HG03442 (cell line): ENCODE data around the gene NFU1.
"Not testable (repeated sequence)": the region's sequence is repeated elsewhere in the genome, so short reads cannot be mapped to it uniquely, and the experiment has no call there.

Experiments
- ATAC-seq: cut with Tn5 transposase; IDR thresholded peaks from one replicate; pipeline ENCODE4 v1.9.1; 2021; ENCODE audit warnings: mild to moderate bottlenecking, moderate library complexity; ENCODE audit not compliant: unreplicated experiment

NFU1 gene

GRCh38 chr2:69452687-69453086, 15.5 kb upstream of the NFU1 start:
- no peak for ATAC-seq

DNA sequence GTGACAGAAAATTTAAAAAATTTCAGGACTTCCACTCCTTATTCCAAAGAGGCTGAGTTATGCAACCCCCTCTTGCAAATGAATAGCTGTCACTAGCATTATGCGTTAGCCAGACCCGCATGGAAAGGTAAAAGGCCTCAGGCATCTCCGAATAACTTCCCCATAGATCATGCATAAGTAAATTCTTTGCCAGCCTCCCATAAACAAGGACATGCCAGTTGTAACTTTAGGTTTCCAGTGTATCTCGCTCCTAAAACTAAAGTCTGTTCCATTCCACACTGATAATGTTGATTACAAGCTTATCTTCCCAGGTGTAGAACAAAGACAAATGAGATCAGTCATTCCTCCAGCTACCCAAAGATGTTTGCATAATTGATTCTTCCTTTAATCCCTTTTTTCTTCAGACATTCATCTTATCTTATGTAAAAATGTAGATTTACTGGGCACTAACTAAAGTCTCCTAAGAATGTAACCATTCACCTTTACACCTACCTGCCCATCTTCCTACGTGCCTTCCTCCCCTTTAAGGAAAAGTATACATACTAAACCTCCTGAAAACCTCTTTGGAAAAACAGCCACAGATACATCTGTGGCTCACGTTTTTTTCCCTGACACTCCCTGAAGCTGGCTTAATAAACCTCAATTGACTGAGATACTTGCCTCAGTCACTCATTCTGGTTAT, 13.6 kb upstream of the NFU1 start:
- no peak for ATAC-seq

DNA sequence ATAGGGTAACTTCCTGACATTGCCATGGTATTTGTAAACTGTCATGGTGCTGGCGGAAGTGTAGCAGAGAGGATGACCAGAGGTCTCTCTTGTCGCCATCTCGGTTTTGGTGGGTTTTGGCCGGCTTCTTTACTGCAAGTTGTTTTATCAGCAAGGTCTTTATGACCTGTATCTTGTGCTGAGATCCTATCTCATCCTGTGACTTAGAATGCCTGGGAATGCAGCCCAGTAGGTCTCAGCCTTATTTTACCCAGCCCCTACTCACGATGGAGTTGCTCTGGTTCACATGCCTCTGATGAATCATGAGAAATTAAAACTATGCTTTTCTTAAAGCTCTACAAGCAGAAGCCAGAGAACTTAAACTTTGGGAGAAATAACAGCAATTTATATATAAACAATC, 12.7 kb upstream of the NFU1 start:
- ATAC-seq: no peak

GRCh38 chr2:69443673-69444072, 6.4 kb upstream of the NFU1 start:
- ATAC-seq: not testable (repeated sequence)

DNA sequence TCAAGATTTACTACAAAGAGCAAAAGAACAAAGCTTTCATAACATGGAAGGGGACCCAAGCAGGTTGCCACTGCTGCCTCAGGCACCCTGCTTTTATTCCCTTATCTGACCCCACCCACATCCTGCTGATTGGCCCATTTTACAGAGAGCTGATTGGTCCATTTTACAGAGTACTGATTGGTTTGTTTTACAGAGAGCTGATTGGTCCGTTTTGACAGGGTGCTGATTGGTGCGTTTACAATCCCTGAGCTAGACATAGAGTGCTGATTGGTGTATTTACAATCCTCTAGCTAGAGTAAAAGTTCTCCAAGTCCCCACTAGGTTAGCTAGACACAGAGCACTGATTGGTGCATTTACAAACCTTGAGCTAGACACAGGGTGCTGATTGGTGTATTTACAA, 2.3 kb upstream of the NFU1 start:
- not testable (repeated sequence) for ATAC-seq

- ATAC-seq: no peak
These were observed 1.3 kb upstream of the NFU1 start for GRCh38 chr2:69438580-69438979.

- no peak for ATAC-seq
These were observed 518 bp upstream of the NFU1 start for GRCh38 chr2:69437751-69438154.

GRCh38 chr2:69436596-69436937, 668 bp downstream of the NFU1 start:
- no peak for ATAC-seq

- no peak for ATAC-seq
These were observed 2.5 kb downstream of the NFU1 start for GRCh38 chr2:69434753-69435152.

DNA sequence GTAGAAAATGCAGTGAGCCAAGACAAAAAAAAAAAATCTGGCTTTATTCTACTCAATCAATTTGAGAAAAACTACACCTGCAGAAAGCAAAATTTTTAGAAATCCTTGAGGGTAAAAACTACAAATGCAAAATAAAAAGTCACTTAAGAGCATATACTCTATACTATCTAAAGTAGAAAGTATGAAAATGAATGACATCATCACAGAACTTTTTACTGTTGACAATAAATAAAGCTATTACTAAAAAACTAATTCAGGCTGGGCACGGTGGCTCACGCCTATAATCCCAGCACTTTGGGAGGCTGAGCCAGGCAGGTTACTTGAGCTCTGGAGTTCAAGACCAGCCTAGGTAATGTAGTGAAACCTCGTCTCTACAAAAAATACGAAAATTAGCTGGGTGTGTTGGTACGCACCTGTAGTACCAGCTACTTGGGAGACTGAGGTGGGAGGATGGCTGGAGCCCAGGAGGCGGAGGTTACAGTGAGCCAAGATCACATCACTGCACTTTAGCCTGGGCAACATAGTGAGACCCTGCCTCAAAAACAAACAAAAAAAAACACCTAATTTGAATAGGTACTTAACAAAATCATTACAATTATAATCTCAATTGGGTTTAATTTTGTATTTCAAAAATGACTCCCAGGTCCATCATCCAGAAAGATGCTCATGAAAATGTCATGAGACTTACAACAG, 7.6 kb downstream of the NFU1 start:
- no peak for ATAC-seq

GRCh38 chr2:69428981-69429380, 8.3 kb downstream of the NFU1 start:
- ATAC-seq: no peak

DNA sequence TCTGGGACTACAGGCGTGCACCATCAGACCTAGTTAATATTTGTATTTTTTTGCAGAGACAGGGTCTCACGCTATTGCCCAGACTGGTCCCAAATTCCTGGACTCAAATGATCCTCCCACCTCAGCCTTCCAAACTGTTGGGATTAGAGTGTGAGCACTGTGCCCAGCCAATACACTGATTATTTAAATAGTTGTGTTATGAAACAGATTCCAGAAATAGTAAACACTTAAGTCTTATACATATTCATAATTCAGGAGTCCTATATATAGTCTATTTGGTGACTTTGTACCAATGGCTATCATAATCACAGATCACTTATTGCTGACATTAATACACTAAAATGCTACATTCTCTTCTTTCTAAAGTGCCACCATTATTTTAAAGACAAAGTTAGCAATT, 12.8 kb downstream of the NFU1 start:
- ATAC-seq: no peak

GRCh38 chr2:69422198-69422597, 15.0 kb downstream of the NFU1 start:
- ATAC-seq: no peak

DNA sequence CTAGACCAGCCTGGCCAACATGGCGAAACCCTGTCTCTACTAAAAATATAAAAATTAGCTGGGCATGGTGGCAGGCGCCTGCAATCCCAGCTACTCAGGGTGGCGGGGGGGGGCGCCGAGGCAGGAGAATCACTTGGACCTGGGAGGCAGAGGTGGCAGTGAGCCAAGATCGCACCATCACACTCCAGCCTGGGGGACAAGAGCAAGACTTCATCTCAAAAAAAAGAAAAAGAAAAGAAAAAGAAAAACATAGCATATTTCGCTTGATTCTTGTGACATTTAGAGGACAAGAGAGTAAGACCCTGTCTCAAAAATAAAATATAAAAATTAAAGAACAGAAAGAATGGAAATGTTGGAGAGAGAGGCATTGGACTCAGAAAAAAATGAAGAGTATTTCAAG, 18.1 kb downstream of the NFU1 start:
- not testable (repeated sequence) for ATAC-seq

DNA sequence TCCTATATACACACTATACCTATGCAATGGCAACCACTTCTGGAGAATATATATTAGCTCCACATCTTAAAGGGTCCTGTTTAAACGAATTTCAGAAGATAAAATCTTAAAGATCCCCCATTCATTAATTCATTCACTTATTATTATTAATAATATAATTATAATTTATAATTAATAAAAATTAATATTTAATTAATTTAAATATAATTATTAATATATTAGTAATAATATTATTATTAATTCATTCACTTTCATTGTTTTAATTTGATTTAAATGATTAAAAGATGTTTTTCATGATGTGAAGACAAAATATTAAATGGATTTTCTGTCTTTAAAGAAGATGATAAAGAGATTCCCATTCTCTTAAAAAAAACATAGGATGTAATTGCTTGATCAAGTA, 21.1 kb downstream of the NFU1 start:
- ATAC-seq: no peak

GRCh38 chr2:69411120-69411519, 26.1 kb downstream of the NFU1 start:
- no peak for ATAC-seq

GRCh38 chr2:69405306-69405705, 31.9 kb downstream of the NFU1 start:
- no peak for ATAC-seq

DNA sequence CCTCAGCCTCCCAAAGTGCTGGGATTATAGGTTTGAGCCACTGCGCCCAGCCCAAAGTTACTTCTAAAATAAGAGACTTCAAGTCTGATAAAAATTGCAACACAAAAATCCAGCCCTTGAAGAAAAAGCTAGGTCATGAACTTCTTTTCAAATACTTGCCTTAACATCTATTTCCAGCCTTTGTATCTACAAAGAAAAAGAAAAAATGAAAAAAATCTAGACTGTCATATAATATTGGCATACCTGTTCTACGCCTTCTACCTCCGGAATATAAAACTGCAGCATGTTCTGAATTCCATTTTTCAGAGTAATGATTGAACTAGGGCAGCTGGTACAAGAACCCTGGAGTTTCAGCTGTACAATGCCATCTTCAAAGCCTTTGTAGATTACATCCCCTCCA, 37.1 kb downstream of the NFU1 start:
- ATAC-seq: no peak

DNA sequence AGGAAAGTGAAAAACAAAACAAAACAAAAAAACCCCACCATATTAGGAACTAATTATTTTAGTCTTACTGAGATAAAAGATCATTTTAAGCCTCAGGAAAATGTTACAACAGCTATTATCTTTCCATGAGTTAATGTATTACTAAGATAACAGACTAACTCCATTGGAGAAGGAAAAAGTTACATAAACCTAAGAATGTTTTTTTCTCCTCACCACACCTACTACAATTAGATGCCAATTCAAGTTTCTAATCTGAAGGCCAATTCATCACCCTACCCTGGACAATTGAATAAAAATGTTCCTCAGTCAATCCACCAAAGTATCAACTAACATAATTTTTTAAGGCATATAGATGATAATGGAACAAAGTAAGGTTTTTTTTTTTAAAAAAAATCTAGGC, 40.0 kb downstream of the NFU1 start:
- no peak for ATAC-seq

DNA sequence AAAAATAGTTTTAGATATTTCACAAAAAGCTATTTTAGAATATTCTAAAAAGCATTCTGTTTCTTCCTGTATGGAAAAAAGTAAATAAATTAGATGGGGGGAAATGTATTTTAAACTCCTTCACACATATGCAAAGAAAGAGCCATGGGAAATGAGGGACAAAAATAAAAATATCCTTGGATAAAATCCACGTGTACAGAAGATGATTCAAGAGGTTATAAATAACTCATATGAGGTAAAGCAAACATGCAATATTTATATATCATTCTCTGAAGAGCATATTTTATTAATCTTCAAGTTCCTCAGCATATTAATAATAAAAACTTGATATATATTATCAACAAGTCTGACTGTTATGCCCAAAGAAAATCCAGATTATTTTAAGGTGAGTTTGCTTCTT, 41.4 kb downstream of the NFU1 start:
- ATAC-seq: no peak

GRCh38 chr2:69393963-69394362, 43.3 kb downstream of the NFU1 start:
- no peak for ATAC-seq

DNA sequence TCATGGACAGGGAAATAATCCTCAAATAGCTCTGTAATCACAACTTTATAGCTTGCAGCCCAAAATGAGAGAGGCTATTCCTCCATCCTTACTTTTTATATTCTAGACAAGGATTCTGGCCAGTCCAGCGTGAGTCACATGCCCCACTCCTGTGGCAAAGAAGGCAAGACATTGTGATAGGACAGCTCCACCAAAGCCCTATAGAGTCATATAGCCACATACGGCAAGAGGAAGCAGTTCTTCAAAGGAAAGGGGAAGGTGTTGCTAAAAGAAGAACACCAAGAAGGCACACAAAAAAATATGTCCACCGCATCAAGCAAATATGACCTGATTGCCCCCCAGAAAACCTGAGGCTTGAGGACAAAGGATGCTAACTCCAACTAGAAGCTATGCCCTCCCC, 46.8 kb downstream of the NFU1 start:
- no peak for ATAC-seq

DNA sequence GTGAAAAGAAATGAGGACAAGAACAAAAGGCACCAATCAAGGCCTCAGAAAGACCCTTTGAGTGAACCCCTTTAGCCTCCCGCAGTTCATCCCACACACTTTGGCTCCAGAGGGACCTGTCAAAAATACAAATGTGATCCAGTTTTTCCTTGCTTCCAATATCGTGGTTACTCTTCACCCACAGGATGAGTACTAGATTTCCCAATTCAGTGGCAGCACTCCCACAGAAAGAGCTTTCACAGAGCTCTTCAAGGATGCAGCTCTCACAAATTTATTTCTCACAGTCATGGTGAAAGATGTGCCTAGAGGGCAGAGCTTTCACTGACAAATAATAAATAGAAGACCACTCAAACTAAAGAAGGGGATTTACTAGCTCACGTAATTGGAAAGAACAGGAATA, 47.2 kb downstream of the NFU1 start:
- ATAC-seq: no peak
